ENCODE results near the gene PACRGL.

PACRGL gene

DNA sequence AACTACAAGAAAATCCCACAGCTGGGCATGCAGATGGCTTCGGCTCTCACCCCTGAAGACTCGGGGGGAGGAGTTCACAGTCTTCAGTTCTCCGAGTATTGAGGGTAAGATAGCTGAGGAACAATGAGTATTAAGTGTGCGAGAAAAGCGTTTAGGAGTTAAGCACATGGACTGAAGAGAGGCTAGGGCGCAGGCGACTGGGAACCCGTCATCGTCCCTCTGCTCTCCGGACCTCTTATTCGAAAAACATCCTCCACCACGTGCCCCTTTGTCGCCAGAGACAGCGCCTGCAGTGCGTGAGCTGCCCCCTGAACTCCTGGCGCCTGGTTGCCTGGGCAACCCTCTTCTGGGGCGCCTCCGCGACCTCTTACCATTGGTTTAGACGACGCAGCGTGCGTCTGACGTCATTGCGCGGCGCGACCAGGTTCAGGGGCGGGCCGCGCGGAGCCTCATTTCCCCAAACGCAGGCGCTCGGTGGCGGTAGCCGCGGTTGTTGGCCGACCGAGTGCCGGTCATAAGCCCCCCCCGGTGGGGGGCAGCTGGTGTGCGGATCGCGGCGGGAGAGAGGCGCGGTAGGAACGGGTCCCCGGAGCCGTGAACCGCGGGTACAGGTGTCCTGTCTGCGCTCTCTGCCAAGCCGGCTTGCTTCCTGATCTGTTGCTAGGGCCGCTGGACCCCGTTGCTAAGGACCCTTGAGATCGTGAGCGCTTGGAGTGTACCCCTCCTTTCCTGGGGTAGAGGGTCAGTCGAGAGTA, at the start of gene PACRGL:
TSS of gene PACRGL (plus strand) at position 452 of the 755 bp plus-strand sequence. CDS start 4,024 bp downstream, outside the sequence.
- H3F3A ChIP-seq (ENCODE audit: insufficient read depth, low read length), result no peaks in the 10 kb centered on the region
- peak within 1 kb of the TSS; percentile 87 for H2AFZ ChIP-seq (ENCODE audit: low read length)
- H4K20me1 ChIP-seq (ENCODE audit: insufficient read depth, low read length), result no peaks in the 10 kb centered on the region
- DNase-seq, result peak; percentile 96
- peak within 1 kb of the TSS; percentile 80 for H3K9ac ChIP-seq (ENCODE audit: low read length)
- TF ChIP-seq, protein P1, sequence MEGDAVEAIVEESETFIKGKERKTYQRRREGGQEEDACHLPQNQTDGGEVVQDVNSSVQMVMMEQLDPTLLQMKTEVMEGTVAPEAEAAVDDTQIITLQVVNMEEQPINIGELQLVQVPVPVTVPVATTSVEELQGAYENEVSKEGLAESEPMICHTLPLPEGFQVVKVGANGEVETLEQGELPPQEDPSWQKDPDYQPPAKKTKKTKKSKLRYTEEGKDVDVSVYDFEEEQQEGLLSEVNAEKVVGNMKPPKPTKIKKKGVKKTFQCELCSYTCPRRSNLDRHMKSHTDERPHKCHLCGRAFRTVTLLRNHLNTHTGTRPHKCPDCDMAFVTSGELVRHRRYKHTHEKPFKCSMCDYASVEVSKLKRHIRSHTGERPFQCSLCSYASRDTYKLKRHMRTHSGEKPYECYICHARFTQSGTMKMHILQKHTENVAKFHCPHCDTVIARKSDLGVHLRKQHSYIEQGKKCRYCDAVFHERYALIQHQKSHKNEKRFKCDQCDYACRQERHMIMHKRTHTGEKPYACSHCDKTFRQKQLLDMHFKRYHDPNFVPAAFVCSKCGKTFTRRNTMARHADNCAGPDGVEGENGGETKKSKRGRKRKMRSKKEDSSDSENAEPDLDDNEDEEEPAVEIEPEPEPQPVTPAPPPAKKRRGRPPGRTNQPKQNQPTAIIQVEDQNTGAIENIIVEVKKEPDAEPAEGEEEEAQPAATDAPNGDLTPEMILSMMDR (IDR thresholded peaks at IDR 0.05; ENCODE audit: low read length), result no peak
- TF ChIP-seq EZH2phosphoT487 (IDR thresholded peaks at IDR 0.05; ENCODE audit: low read length), result no peak
- TF ChIP-seq EZH2 (optimal IDR thresholded peaks at IDR 0.05; ENCODE audit: low read depth, low read length), result no peak
- no peaks in the 10 kb centered on the region for H3K36me3 ChIP-seq (replicated peaks; ENCODE audit: insufficient read depth, low read length)
- no peaks in the 10 kb centered on the region for H3K27me3 ChIP-seq (replicated peaks; ENCODE audit: insufficient read depth, low read length)
- no peaks in the 10 kb centered on the region for H3K9me2 ChIP-seq (replicated peaks; ENCODE audit: insufficient read depth, low read length)
- peaks cover 23% of the 10 kb centered on the region for H3K79me2 ChIP-seq (ENCODE audit: low read length)
- H3K9me3 ChIP-seq (replicated peaks; ENCODE audit: insufficient read depth, low read length), result no peaks in the 10 kb centered on the region
- H3K4me2 ChIP-seq (ENCODE audit: low read depth, low read length), result peak within 1 kb of the TSS; percentile 83
- H3K4me3 ChIP-seq (ENCODE audit: low read length), result peak within 1 kb of the TSS; percentile 85
- peak within 1 kb of the TSS; percentile 64 for H3K27ac ChIP-seq (ENCODE audit: low read length)
- H3K4me1 ChIP-seq (ENCODE audit: low read length), result no peaks in the 10 kb centered on the region

DNA sequence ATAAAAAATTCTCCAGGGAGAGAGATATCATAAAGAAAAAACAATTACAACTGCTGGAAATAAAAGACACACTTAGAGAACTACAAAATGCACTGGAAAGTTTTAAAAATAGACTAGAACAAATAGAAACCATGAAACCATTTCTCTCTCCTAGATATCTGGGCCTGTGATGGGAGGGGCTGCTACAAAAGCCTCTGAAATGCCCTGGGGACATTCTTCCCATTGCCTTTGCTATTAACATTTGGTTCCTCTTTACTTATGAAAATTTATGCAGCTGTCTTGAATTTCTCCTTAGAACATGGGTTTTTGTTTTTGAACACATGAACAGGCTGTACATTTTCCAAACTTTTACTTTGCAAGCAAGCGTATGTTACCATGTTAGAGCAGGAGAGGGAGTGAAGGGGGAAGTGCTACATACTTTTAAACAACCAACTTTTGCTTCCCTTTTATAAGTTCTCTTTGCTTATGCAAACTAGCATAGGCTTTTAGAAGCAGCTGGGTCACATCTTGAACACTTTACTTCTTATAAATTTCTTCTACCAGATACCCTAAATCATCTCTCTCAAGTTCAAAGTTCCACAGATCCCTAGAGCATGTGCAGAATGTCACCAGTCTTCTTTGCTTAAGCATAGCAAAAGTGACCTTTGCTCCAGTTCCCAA, 47.9 kb upstream of the PACRGL start:
- DNase-seq, result peak; percentile 12
- Histone ChIP-seq H3K27ac (ENCODE audit: low read length) (no peak overlapping the region), H3F3A (ENCODE audit: insufficient read depth, low read length) (no peaks in the 10 kb centered on the region), H3K9ac (ENCODE audit: low read length) (no peak overlapping the region), H3K36me3 (replicated peaks; ENCODE audit: insufficient read depth, low read length) (no peaks in the 10 kb centered on the region), H3K4me2 (ENCODE audit: low read depth, low read length) (no peak overlapping the region), H2AFZ (ENCODE audit: low read length) (no peak overlapping the region), H3K4me3 (ENCODE audit: low read length) (no peak overlapping the region), H3K27me3 (replicated peaks; ENCODE audit: insufficient read depth, low read length) (no peaks in the 10 kb centered on the region), H3K4me1 (ENCODE audit: low read length) (peaks cover 13% of the 10 kb centered on the region), H3K9me3 (replicated peaks; ENCODE audit: insufficient read depth, low read length) (no peaks in the 10 kb centered on the region), H4K20me1 (ENCODE audit: insufficient read depth, low read length) (no peaks in the 10 kb centered on the region), H3K79me2 (ENCODE audit: low read length) (no peaks in the 10 kb centered on the region), H3K9me2 (replicated peaks; ENCODE audit: insufficient read depth, low read length) (no peaks in the 10 kb centered on the region)
- no peak for TF ChIP-seq EZH2 (optimal IDR thresholded peaks at IDR 0.05; ENCODE audit: low read depth, low read length)
- TF ChIP-seq EZH2phosphoT487 (IDR thresholded peaks at IDR 0.05; ENCODE audit: low read length), result no peak
- TF ChIP-seq, protein P1 (IDR thresholded peaks at IDR 0.05; ENCODE audit: low read length), result no peak

DNA sequence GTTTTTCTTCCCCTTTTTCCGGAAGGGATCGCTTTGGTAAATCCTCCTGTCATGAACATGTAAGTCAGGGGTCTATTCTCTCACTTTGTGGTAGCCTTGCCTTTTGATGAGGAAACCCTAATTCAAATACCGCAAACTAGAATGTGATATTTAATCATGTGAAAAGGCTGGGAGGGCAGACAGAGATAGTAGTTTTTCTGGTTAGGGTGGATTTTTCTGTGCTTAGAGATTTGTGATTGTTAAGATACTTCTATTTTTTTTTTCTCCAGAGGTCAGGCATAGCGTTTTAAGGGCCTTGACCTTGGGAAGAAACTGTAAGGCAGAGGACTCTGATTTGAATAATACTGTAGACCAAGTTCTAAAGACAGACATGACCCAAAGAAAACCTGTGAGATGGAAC, 41.8 kb upstream of the PACRGL start:
- Histone ChIP-seq H3F3A (ENCODE audit: insufficient read depth, low read length) (no peaks in the 10 kb centered on the region), H3K4me1 (ENCODE audit: low read length) (no peaks in the 10 kb centered on the region), H2AFZ (ENCODE audit: low read length) (no peak overlapping the region), H3K4me3 (ENCODE audit: low read length) (no peak overlapping the region), H3K4me2 (ENCODE audit: low read depth, low read length) (no peak overlapping the region), H3K9me3 (replicated peaks; ENCODE audit: insufficient read depth, low read length) (no peaks in the 10 kb centered on the region), H3K9me2 (replicated peaks; ENCODE audit: insufficient read depth, low read length) (no peaks in the 10 kb centered on the region), H3K27ac (ENCODE audit: low read length) (no peak overlapping the region), H4K20me1 (ENCODE audit: insufficient read depth, low read length) (no peaks in the 10 kb centered on the region), H3K9ac (ENCODE audit: low read length) (no peak overlapping the region), H3K79me2 (ENCODE audit: low read length) (no peaks in the 10 kb centered on the region), H3K36me3 (replicated peaks; ENCODE audit: insufficient read depth, low read length) (no peaks in the 10 kb centered on the region), H3K27me3 (replicated peaks; ENCODE audit: insufficient read depth, low read length) (no peaks in the 10 kb centered on the region)
- TF ChIP-seq EZH2 (optimal IDR thresholded peaks at IDR 0.05; ENCODE audit: low read depth, low read length), result no peak
- TF ChIP-seq, protein P1 (IDR thresholded peaks at IDR 0.05; ENCODE audit: low read length), result no peak
- TF ChIP-seq EZH2phosphoT487 (IDR thresholded peaks at IDR 0.05; ENCODE audit: low read length), result no peak
- DNase-seq, result no peak
